BLaER1 (cell line): ENCODE results near the gene WNT3A.

ENCODE experiments used
- H3K27ac ChIP-seq: shearing (Covaris generic); formaldehyde crosslinking; 2 replicates; pipeline ENCODE4 v1.8.1; 2022
- H3K27me3 ChIP-seq: shearing (Covaris generic); formaldehyde crosslinking; 2 replicates; pipeline ENCODE4 v1.8.1; 2022
- H3K36me3 ChIP-seq: shearing (Covaris generic); formaldehyde crosslinking; 2 replicates; pipeline ENCODE4 v1.8.1; 2022
- H3K4me1 ChIP-seq: shearing (Covaris generic); formaldehyde crosslinking; 2 replicates; pipeline ENCODE4 v1.8.1; 2022
- H3K4me2 ChIP-seq: shearing (Covaris generic); formaldehyde crosslinking; 2 replicates; pipeline ENCODE4 v1.8.1; 2022
- H3K4me3 ChIP-seq: shearing (Covaris generic); formaldehyde crosslinking; 2 replicates; pipeline ENCODE4 v1.8.1; 2022
- H3K9ac ChIP-seq: shearing (Covaris generic); formaldehyde crosslinking; 2 replicates; pipeline ENCODE4 v1.8.1; 2022
- H3K9me3 ChIP-seq: shearing (Covaris generic); formaldehyde crosslinking; 2 replicates; pipeline ENCODE4 v1.8.1; 2022
- H4K20me1 ChIP-seq: shearing (Covaris generic); formaldehyde crosslinking; 2 replicates; pipeline ENCODE4 v1.8.1; 2022
- Cebpa-rat ChIP-seq: shearing (Covaris generic); IDR thresholded peaks from 2 replicates; pipeline ENCODE4 v1.8.1; 2022

Gene WNT3A

GRCh38 chr1:228101994-228102790 lies 95.4 kb downstream of the WNT3A start:
- H3K4me1 ChIP-seq: peaks cover 24% of the 10 kb centered on the region
- H4K20me1 ChIP-seq: peaks cover 55% of the 10 kb centered on the region
- no peaks in the 10 kb centered on the region for H3K27me3 ChIP-seq
- H3K36me3 ChIP-seq: peaks cover 64% of the 10 kb centered on the region
- no peaks in the 10 kb centered on the region for H3K9me3 ChIP-seq
- no peak for TF ChIP-seq Cebpa-rat
- peak overlapping the region; percentile 97 for H3K4me2 ChIP-seq
- H3K27ac ChIP-seq: peak overlapping the region; percentile 55
- peak overlapping the region; percentile 87 for H3K9ac ChIP-seq
- peak overlapping the region; percentile 94 for H3K4me3 ChIP-seq

GRCh38 chr1:228102791-228103620 lies 96.2 kb downstream of the WNT3A start, which contains the start of gene C1orf35:
C1orf35 (minus strand) TSS chr1:228103325; CDS start chr1:228103227, 98 bp downstream.
- peaks cover 64% of the 10 kb centered on the region for H3K36me3 ChIP-seq
- no peak for TF ChIP-seq Cebpa-rat

GRCh38 chr1:228104526-228105269 lies 97.9 kb downstream of the WNT3A start:
- Histone ChIP-seq H3K4me1 (peaks cover 39% of the 10 kb centered on the region), H3K9ac (0 out of 2 replicates have a peak overlapping the region, but pooled peaks have one; percentile 87), H3K27ac (no peak overlapping the region), H4K20me1 (peaks cover 43% of the 10 kb centered on the region), H3K27me3 (no peaks in the 10 kb centered on the region), H3K4me2 (no peak overlapping the region; the same call in 1 of the 2 replicates), H3K9me3 (no peaks in the 10 kb centered on the region), H3K36me3 (peaks cover 48% of the 10 kb centered on the region), H3K4me3 (no peak overlapping the region)
- TF ChIP-seq Cebpa-rat: no peak

More at GRCh38 chr1:228102791-228103620, 96.2 kb downstream of the WNT3A start, which contains the start of gene C1orf35:
- peak within 1 kb of the TSS; percentile 81 for H3K27ac ChIP-seq
- peak within 1 kb of the TSS; percentile 87 for H3K9ac ChIP-seq
- H3K4me2 ChIP-seq: peak within 1 kb of the TSS; percentile 97
- H3K9me3 ChIP-seq: no peaks in the 10 kb centered on the region
- H4K20me1 ChIP-seq: peaks cover 55% of the 10 kb centered on the region
- H3K27me3 ChIP-seq: no peaks in the 10 kb centered on the region
- H3K4me1 ChIP-seq: peaks cover 32% of the 10 kb centered on the region
- H3K4me3 ChIP-seq: peak within 1 kb of the TSS; percentile 94

GRCh38 chr1:228105270-228105995 lies 98.6 kb downstream of the WNT3A start:
- no peak for TF ChIP-seq Cebpa-rat
- Histone ChIP-seq H3K4me2 (no peak overlapping the region), H3K27me3 (no peaks in the 10 kb centered on the region), H3K27ac (no peak overlapping the region), H4K20me1 (peaks cover 35% of the 10 kb centered on the region), H3K36me3 (peaks cover 41% of the 10 kb centered on the region), H3K9ac (no peak overlapping the region), H3K4me1 (peaks cover 46% of the 10 kb centered on the region), H3K9me3 (no peaks in the 10 kb centered on the region), H3K4me3 (no peak overlapping the region)

- TF ChIP-seq Cebpa-rat: no peak
- no peaks in the 10 kb centered on the region for H3K9me3 ChIP-seq
- peaks cover 28% of the 10 kb centered on the region for H4K20me1 ChIP-seq
- H3K36me3 ChIP-seq: peaks cover 33% of the 10 kb centered on the region
- no peaks in the 10 kb centered on the region for H3K27me3 ChIP-seq
- no peak overlapping the region for H3K27ac ChIP-seq
- H3K4me2 ChIP-seq: no peak overlapping the region
- no peak overlapping the region for H3K4me3 ChIP-seq
- H3K9ac ChIP-seq: no peak overlapping the region
- peaks cover 43% of the 10 kb centered on the region for H3K4me1 ChIP-seq
Observed at GRCh38 chr1:228105996-228106799, 99.4 kb downstream of the WNT3A start.

- no peak overlapping the region for H3K27ac ChIP-seq
- no peak overlapping the region; the same call in 1 of the 2 replicates for H3K9ac ChIP-seq
- no peak overlapping the region for H3K4me3 ChIP-seq
- no peak overlapping the region for H3K4me2 ChIP-seq
- H3K9me3 ChIP-seq: no peaks in the 10 kb centered on the region
- peaks cover 23% of the 10 kb centered on the region for H4K20me1 ChIP-seq
- no peaks in the 10 kb centered on the region for H3K27me3 ChIP-seq
- peaks cover 37% of the 10 kb centered on the region for H3K4me1 ChIP-seq
- no peak for TF ChIP-seq Cebpa-rat
- peaks cover 33% of the 10 kb centered on the region for H3K36me3 ChIP-seq
Observed at GRCh38 chr1:228106800-228107054, 99.9 kb downstream of the WNT3A start.

GRCh38 chr1:228107636-228108035 lies 100.8 kb downstream of the WNT3A start:
- H3K4me3 ChIP-seq: 0 out of 2 replicates have a peak overlapping the region, but pooled peaks have one; percentile 87
- TF ChIP-seq Cebpa-rat: no peak

GRCh38 chr1:228108055-228108690 lies 101.4 kb downstream of the WNT3A start:
- peaks cover 33% of the 10 kb centered on the region for H3K36me3 ChIP-seq
- H4K20me1 ChIP-seq: peaks cover 15% of the 10 kb centered on the region; the same call in 1 of the 2 replicates
- peak overlapping the region; percentile 80; the same call in 1 of the 2 replicates for H3K27ac ChIP-seq
- H3K9ac ChIP-seq: peak overlapping the region; percentile 87
- H3K4me1 ChIP-seq: peaks cover 34% of the 10 kb centered on the region
- no peaks in the 10 kb centered on the region for H3K9me3 ChIP-seq
- no peaks in the 10 kb centered on the region for H3K27me3 ChIP-seq
- TF ChIP-seq Cebpa-rat: no peak
- peak overlapping the region; percentile 85 for H3K4me2 ChIP-seq
- peak overlapping the region; percentile 87 for H3K4me3 ChIP-seq

More at GRCh38 chr1:228107636-228108035, 100.8 kb downstream of the WNT3A start:
- no peaks in the 10 kb centered on the region for H3K27me3 ChIP-seq
- H3K36me3 ChIP-seq: peaks cover 33% of the 10 kb centered on the region
- H4K20me1 ChIP-seq: peaks cover 15% of the 10 kb centered on the region; the same call in 1 of the 2 replicates
- peak overlapping the region; percentile 87; the same call in 1 of the 2 replicates for H3K9ac ChIP-seq
- peak overlapping the region; percentile 85 for H3K4me2 ChIP-seq
- H3K9me3 ChIP-seq: no peaks in the 10 kb centered on the region
- H3K4me1 ChIP-seq: peaks cover 34% of the 10 kb centered on the region
- no peak overlapping the region for H3K27ac ChIP-seq
